Urothelium cell line (cell line): ENCODE data around the gene PPP4R3B.
A peak's percentile ranks its signal among the peaks of the same experiment; 100 is the strongest.

Source experiments
- DNase-seq: peaks from one replicate; pipeline ENCODE4 v3.0.0; 2011; ENCODE audit warnings: low spot score, mixed read lengths
- FAIRE-seq: peaks from 2 replicates; lab custom pipeline; 2011; peaks lifted over from hg19 to GRCh38; lab: Jason Lieb, UNC

PPP4R3B gene

DNA sequence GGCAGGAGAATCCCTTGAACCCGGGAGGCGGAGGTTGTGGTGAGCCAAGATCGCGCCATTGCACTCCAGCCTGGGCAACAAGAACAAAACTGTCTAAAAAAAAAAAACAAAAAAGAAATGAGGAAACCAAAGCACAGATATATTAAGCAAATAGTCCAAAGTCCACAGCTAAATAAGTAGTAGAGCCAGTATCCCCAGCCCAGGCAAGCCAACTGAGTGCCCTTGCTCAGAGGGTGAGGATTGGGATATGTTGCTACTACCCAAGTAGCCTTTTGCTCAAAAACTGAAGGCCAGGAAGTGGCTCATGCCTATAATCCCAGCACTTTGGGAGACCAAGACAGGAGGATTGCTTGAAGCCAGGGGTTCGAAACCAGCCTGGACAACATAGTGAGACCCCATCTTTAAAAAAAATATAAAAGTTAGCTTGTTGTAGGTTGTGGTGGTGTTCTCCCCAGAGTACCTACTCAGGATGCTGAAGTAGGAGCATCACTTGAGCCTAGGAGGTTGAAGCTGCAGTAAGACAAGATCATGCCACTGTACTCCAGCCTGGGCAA is 92.5 kb downstream of the PPP4R3B start:
- no peak for DNase-seq
- no peak for FAIRE-seq

DNA sequence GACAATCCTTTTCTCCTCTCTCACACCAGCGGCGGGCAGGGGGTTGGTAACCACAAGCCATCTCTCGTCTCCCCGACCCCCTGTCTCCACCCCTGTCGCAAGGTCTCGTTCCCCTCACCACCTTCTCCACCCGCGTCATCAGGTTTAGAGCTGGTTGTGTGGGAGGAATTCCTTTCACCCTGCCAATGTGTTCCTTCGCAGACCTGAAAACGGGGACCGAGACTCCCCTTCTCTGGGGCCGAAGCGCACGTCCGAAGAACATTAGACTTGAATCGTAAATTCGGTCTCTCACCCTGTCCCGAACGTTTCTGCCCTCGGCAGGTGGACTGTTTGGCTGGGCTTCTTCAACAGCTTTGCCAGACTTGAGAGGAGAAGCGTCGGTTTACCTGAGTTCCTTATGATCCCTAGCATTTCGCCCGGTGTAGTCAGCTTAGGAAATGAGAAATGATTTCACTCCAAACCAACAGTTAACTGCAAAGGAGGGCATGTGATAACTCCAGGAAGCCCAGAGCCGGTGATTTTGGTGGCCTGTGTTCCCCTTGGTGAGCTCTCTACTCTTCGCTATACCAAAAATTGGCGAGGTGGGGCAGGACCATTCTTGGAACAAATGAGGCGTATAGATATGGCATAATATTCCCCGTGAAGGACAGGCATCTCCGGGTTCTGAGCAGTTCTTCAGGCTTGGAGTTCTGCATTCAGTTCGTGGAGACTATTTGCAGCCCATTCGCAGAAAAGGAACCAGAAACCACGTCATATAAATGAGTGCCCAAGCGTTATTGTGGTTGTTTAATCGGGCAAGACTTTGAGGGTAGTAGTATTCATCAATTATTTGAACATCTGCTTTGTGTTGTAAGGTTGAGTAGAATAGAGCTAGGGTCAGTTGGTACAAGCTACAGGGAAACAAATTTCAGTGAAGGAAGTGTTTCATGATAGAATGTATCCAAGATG is 97.2 kb downstream of the PPP4R3B start:
- FAIRE-seq (no peak), DNase-seq (peak; percentile 44)

DNA sequence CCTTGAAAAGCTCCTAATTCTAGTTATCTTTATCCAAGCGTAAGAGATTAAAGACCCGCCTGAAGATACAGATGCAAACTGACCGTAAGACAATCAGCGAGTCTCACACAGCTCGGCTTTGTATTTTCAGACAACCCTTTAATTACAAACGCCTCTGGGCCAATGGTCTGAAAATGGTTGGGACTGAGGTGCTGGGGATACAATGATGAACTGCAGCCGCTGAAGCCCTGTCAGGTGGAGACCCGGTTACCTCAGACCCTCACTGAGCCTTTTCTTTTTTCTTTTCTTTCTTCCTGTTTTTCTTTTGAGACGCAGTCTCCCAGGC is 98.6 kb downstream of the PPP4R3B start:
- no peak for FAIRE-seq
- peak; percentile 27 for DNase-seq

DNA sequence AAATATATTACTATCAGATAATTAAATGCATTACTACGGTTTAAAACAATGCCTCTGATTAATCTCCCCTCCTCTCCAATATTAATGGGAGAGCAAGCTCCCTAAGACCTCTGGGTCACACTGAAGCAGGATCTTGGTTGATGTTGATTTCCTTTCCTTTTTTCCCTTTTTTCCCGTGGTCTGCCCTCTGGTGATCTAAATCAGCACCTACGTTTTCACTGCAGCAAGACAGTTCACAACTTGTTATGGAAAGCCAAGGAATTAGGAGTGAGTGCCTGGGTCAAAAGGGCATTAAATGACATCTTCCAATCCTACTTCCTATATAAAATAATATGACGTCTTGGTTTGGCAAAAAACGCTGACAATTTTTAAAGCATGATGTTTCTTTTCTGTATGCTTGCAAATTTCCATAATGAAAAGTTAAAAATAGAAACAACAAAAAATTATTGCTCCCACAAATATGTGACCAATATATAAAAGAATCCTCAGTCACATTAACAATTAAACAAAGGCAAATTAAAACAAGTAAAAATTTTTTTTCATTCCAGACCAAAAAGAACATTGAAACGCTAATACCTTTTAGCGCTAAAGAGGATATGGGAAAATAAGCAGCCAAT is 105.8 kb downstream of the PPP4R3B start:
- DNase-seq (peak; percentile 64), FAIRE-seq (no peak)

DNA sequence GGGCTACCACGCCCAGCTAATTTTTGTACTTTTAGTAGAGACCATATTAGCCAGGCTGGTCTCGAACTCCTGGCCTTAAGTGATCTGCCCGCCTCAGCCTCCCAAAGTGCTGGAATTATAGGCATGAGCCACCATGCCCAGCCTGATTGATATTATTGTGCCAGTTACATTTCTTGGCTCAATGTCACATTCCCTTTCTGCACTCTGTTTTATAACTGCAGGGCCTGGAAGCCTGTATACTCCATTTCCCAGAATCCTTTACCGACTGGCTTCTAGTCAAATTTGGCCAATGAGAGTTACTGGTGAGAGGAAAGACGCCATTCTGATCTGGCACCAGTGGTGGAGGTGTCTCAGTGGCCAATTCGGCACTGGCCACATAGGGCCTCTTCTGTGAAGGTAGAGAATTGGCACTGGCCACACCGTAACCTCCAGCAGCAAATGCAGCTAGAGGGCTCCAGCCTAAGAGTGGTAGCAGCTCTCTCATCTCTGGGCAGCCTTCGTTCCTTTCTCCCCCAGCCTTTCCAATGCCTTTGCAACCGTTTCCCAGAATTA is 114.8 kb downstream of the PPP4R3B start:
- FAIRE-seq (no peak), DNase-seq (no peak)

DNA sequence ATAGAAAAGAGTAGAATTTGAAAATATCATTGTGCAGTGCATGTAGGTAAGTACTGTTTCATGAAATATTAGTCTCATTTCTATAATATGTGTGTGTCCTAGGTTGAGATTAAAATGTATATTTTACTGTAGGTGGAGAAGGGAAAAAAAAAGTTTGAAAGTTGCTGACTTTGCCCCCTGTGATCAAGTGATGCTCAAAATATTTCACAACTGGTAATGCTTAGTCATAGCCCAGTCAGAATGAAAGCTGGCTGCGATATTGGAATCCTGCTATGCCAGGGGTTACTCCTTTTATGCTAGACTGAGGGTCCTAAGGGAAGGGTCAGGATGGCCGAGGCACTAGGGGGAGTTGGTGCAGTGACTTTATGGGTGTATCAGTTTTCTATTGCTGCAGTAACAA is 117.4 kb downstream of the PPP4R3B start:
- FAIRE-seq (no peak), DNase-seq (peak; percentile 19)

DNA sequence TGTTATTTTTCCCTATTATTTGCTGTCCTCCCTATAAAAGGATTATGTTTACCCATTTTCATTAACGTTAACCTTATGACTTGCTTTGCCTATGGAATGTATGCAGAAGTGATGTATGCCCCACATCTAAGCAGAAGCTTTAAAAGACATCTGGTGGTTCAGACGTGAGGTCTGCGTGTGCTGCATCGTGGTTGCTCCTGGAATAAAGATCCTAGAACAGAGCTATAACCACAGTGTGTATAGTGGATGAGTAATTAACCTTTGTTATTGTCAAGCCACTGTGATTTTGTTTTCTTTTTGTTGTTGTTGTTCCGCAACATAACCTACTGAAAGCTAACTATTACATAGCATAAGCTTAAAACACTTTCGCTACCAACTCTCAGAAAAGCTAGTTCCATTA is 118.8 kb downstream of the PPP4R3B start:
- DNase-seq (no peak), FAIRE-seq (no peak)
